Testis (tissue), 3 donors: ENCODE measurements around the gene NDUFA9. TPM values are rescaled to one million over a fixed set of nuclear protein-coding genes. Genes with fewer than 3 reads are reported as not detected.

Source experiments
- DNase-seq: peaks from one replicate; pipeline ENCODE4 v3.0.0-alpha.2; 2019
- H3K27ac ChIP-seq, 2 donors: fragments of 200-600 bp; sonication (generic); one replicate each; pipeline ENCODE4 v1.5.1; 2019
- H3K27me3 ChIP-seq: fragments of 200-600 bp; sonication (generic); one replicate; pipeline ENCODE4 v1.5.1; 2019
- H3K36me3 ChIP-seq: fragments of 200-600 bp; sonication (generic); one replicate; pipeline ENCODE4 v1.5.1; 2017; ENCODE audit warnings: low read depth; ENCODE audit errors: missing control alignments
- H3K4me1 ChIP-seq: fragments of 200-600 bp; sonication (generic); one replicate; pipeline ENCODE4 v1.5.1; 2019
- H3K4me3 ChIP-seq, 2 donors: fragments of 200-600 bp; sonication (generic); one replicate each; pipeline ENCODE4 v1.5.1; 2017 to 2019
- H3K9me3 ChIP-seq: fragments of 200-600 bp; sonication (generic); one replicate; pipeline ENCODE4 v1.5.1; 2017
- POLR2A ChIP-seq: fragments of 450-650 bp; IDR thresholded peaks from one replicate; pipeline ENCODE4 v1.6.1; 2017; ENCODE audit warnings: antibody characterized with exemption, mild to moderate bottlenecking, moderate library complexity
- WGBS, 2 donors: methylation state at CpG; one replicate each; pipeline ENCODE4 v1.1.5; 2018; 5-methylcytosine and 5-hydroxymethylcytosine counted together
- intact Hi-C: fragments of 100-400 bp; cut with DNase I; formaldehyde crosslinking; loops from one replicate; pipeline ENCODE4 v1.15.1; 2023; ENCODE audit warnings: low total_unique reads
- polyA plus RNA-seq: library from polyadenylated mRNA; stranded (reverse); fragments of 350-450 nt; fragmentation: Illumina TruSeq; extraction: RNeasy Lipid Tissue Mini Kit (QIAGEN cat#74804); gene quantifications from one replicate; pipeline ENCODE4 v1.2.3, GENCODE V29; 2014; ENCODE audit warnings: low read depth, low replicate concordance; ENCODE audit not compliant: insufficient read depth
- total RNA-seq, 2 donors: library from RNA; depleted of rRNA; stranded (reverse); fragments of >200 nt; gene quantifications; one replicate each; pipeline ENCODE4 v1.2.3, GENCODE V29; 2016
- TF ChIP-seq, protein P1 (sequence below), 3 experiments: fragments of 450-650 bp in 2 of 3; fragments of 200-600 bp in 1 of 3; sonication (generic) in 1 of 3; IDR thresholded peaks; one replicate each; pipeline ENCODE4 v1.5.1; 2016 to 2019; ENCODE audit warnings: antibody characterized with exemption in 3 of 3, mild to moderate bottlenecking in 2 of 3, moderate library complexity in 1 of 3

The NDUFA9 gene
- total and polyA plus RNA-seq, 3 donors from 2014 or later, result 19.0 to 46.7 (median 23.4) TPM

DNA sequence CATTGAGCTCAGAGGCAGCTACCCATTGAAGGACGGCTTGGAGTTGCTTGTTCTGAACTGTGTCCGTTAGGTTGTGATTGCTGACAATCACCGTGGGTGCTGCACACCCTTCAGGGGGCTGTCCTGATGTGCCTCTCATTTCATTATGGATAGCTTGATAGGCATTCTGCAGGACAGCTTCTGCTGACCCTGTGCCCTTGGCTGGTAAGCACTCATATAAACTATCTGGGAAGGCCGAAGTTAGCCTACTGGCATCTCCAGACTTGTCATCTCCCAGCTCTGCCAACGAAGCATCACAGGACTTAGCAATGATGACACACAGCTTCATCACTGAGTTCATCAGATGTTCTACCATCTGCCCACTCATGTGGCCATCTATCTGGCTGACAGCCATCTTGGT, 22.4 kb upstream of the NDUFA9 start:
- no peaks in the 10 kb centered on the region for H3K9me3 ChIP-seq
- H3K27me3 ChIP-seq, result no peaks in the 10 kb centered on the region
- H3K4me1 ChIP-seq, result no peaks in the 10 kb centered on the region
- TF ChIP-seq POLR2A, result no peak
- TF ChIP-seq, protein P1, sequence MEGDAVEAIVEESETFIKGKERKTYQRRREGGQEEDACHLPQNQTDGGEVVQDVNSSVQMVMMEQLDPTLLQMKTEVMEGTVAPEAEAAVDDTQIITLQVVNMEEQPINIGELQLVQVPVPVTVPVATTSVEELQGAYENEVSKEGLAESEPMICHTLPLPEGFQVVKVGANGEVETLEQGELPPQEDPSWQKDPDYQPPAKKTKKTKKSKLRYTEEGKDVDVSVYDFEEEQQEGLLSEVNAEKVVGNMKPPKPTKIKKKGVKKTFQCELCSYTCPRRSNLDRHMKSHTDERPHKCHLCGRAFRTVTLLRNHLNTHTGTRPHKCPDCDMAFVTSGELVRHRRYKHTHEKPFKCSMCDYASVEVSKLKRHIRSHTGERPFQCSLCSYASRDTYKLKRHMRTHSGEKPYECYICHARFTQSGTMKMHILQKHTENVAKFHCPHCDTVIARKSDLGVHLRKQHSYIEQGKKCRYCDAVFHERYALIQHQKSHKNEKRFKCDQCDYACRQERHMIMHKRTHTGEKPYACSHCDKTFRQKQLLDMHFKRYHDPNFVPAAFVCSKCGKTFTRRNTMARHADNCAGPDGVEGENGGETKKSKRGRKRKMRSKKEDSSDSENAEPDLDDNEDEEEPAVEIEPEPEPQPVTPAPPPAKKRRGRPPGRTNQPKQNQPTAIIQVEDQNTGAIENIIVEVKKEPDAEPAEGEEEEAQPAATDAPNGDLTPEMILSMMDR (IDR thresholded peaks at IDR 0.05), result no peak
- no peak overlapping the region for H3K27ac ChIP-seq
- DNase-seq, result no peak
- intact Hi-C loops, result no loop called here
- 87 to 93% methylated on average over 4 to 5 of the region's 5 CpGs for WGBS, 2 donors
- no peak overlapping the region for H3K4me3 ChIP-seq
- no peaks in the 10 kb centered on the region for H3K36me3 ChIP-seq

DNA sequence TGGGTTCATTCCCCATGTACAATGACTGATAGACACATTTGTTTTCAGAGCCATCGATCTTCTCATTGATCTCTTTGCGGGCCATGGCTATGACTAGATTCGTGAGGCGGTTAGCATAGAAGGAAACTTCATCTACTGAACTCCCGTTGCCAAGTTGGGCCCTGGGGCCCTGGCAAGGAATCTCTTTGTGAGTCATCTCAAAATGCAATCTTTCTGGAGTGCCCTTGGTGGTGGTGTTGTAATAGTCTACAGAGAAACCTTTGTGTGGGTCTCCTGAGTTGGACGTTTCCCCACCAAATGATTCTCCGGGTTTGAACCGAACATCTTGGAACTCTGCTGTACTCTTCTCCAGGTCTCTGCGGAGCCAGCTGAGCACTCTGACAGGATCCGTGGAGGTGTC, 20.5 kb upstream of the NDUFA9 start:
- WGBS, 2 donors, result 92 to 94% methylated on average over 10 of the region's 10 CpGs
- Histone ChIP-seq H3K36me3 (no peaks in the 10 kb centered on the region), H3K4me3 (no peak overlapping the region), H3K27ac (no peak overlapping the region), H3K4me1 (no peaks in the 10 kb centered on the region), H3K9me3 (no peaks in the 10 kb centered on the region), H3K27me3 (no peaks in the 10 kb centered on the region)
- no peak for DNase-seq
- intact Hi-C loops, result no loop called here
- TF ChIP-seq, protein P1 (IDR thresholded peaks at IDR 0.05), result no peak
- no peak for TF ChIP-seq POLR2A

DNA sequence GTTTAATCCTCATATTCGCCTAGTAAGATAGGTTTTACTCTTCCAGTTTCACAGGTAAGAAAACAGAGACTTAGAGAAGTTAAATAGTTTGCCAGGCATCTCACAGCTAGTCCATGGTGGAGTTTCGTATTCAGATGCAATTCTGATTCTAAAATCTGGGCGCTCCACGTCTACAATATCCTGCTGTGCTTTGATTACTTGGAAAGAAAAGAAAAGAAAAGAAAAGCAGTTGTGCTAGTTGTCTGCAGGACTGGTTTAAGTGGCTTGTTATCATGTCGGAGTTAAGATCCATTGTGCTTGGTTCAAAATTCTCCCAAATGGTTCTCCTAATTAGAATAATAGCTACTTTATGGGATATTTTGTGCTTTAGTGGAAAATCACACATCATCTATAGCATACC, 18.7 kb upstream of the NDUFA9 start:
- H3K27ac ChIP-seq, result no peak overlapping the region
- H3K4me1 ChIP-seq, result no peaks in the 10 kb centered on the region
- WGBS, 2 donors, result 67 to 73% methylated on average over 5 of the region's 5 CpGs
- H3K9me3 ChIP-seq, result no peaks in the 10 kb centered on the region
- no peak for TF ChIP-seq POLR2A
- TF ChIP-seq, protein P1 (IDR thresholded peaks at IDR 0.05), result no peak
- H3K4me3 ChIP-seq, result no peak overlapping the region
- DNase-seq, result no peak
- H3K27me3 ChIP-seq, result no peaks in the 10 kb centered on the region
- no peaks in the 10 kb centered on the region for H3K36me3 ChIP-seq
- intact Hi-C loops, result no loop called here

DNA sequence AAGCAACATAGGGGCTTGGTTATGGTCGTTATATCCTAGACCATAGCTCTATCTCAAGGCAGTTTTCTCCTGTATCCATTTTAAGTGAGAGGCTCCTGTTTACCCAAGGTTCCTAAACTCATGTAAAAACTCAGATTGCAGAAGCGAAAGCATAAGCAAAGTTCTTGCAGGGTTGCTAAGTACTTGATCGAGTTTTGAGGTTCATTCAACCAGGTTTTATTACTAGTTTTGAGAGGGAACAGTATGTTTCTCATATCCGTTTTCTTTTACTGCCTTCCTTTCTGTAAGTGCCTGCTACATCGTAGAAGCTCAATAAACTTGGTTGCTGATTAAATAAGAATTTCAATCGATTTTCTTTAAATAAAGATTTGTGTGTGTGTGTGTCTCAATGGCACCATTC, 5.2 kb upstream of the NDUFA9 start:
- TF ChIP-seq POLR2A, result no peak
- TF ChIP-seq, protein P1 (IDR thresholded peaks at IDR 0.05), result no peak
- intact Hi-C loops, result no loop called here
- WGBS, 2 donors, result 87 to 91% methylated on average over 6 of the region's 6 CpGs

GRCh38 chr12:4645023-4645422, 3.9 kb upstream of the NDUFA9 start:
- DNase-seq, result no peak
- Histone ChIP-seq H3K4me1 (peaks cover 5% of the 10 kb centered on the region), H3K9me3 (no peaks in the 10 kb centered on the region), H3K27me3 (no peaks in the 10 kb centered on the region), H3K4me3 (no peak overlapping the region), H3K36me3 (no peaks in the 10 kb centered on the region), H3K27ac (no peak overlapping the region)
- TF ChIP-seq, protein P1 (IDR thresholded peaks at IDR 0.05), result no peak
- TF ChIP-seq POLR2A, result no peak
- 88 to 89% methylated on average over 1 of the region's 1 CpG for WGBS, 2 donors
- intact Hi-C loops, result no loop called here

More for the DNA sequence above, 5.2 kb upstream of the NDUFA9 start:
- Histone ChIP-seq H3K4me1 (no peaks in the 10 kb centered on the region), H3K36me3 (no peaks in the 10 kb centered on the region), H3K27me3 (no peaks in the 10 kb centered on the region), H3K27ac (no peak overlapping the region), H3K9me3 (no peaks in the 10 kb centered on the region), H3K4me3 (no peak overlapping the region)
- no peak for DNase-seq
